Ishikawa (cell line): ENCODE measurements around the gene RAC2.

Source experiments
- CREB1 ChIP-seq: IDR thresholded peaks from 2 replicates; pipeline ENCODE4 v1.6.1; 2012; ENCODE audit warnings: low read depth
- EP300 ChIP-seq: IDR thresholded peaks from 2 replicates; pipeline ENCODE4 v1.6.1; 2012; ENCODE audit warnings: borderline replicate concordance
- FOXM1 ChIP-seq: IDR thresholded peaks from 2 replicates; pipeline ENCODE4 v1.6.1; 2012; ENCODE audit warnings: low read depth, borderline replicate concordance
- MAX ChIP-seq: IDR thresholded peaks from 2 replicates; pipeline ENCODE4 v1.6.1; 2012
- NFIC ChIP-seq: IDR thresholded peaks from 2 replicates; pipeline ENCODE4 v1.6.1; 2012
- RAD21 ChIP-seq: IDR thresholded peaks from 2 replicates; pipeline ENCODE4 v1.6.1; 2012; ENCODE audit warnings: low read depth
- TAF1 ChIP-seq: IDR thresholded peaks from 2 replicates; pipeline ENCODE4 v1.6.1; 2012; ENCODE audit warnings: low read depth, mild to moderate bottlenecking
- TCF12 ChIP-seq: IDR thresholded peaks from 2 replicates; pipeline ENCODE4 v1.6.1; 2012; ENCODE audit warnings: low read depth
- TF ChIP-seq, protein P1 (sequence below): IDR thresholded peaks from 2 replicates; pipeline ENCODE4 v1.6.1; 2012; ENCODE audit warnings: low read depth, mild to moderate bottlenecking

- no peak for TF ChIP-seq NFIC
- TF ChIP-seq FOXM1: no peak
- no peak for TF ChIP-seq EP300
- no peak for TF ChIP-seq MAX
- no peak for TF ChIP-seq RAD21
- no peak for TF ChIP-seq TAF1
- TF ChIP-seq CREB1: no peak
- TF ChIP-seq, protein P1, sequence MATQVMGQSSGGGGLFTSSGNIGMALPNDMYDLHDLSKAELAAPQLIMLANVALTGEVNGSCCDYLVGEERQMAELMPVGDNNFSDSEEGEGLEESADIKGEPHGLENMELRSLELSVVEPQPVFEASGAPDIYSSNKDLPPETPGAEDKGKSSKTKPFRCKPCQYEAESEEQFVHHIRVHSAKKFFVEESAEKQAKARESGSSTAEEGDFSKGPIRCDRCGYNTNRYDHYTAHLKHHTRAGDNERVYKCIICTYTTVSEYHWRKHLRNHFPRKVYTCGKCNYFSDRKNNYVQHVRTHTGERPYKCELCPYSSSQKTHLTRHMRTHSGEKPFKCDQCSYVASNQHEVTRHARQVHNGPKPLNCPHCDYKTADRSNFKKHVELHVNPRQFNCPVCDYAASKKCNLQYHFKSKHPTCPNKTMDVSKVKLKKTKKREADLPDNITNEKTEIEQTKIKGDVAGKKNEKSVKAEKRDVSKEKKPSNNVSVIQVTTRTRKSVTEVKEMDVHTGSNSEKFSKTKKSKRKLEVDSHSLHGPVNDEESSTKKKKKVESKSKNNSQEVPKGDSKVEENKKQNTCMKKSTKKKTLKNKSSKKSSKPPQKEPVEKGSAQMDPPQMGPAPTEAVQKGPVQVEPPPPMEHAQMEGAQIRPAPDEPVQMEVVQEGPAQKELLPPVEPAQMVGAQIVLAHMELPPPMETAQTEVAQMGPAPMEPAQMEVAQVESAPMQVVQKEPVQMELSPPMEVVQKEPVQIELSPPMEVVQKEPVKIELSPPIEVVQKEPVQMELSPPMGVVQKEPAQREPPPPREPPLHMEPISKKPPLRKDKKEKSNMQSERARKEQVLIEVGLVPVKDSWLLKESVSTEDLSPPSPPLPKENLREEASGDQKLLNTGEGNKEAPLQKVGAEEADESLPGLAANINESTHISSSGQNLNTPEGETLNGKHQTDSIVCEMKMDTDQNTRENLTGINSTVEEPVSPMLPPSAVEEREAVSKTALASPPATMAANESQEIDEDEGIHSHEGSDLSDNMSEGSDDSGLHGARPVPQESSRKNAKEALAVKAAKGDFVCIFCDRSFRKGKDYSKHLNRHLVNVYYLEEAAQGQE: no peak
- TF ChIP-seq TCF12: no peak
These were observed 41.9 kb upstream of the RAC2 start for GRCh38 chr22:37285937-37286336.
